IPS-20b (cell line): Measurements from ENCODE around the gene GOLPH3.
A peak's percentile ranks its signal among the peaks of the same experiment; 100 is the strongest.
"Not testable (repeated sequence)": the region's sequence is repeated elsewhere in the genome, so short reads cannot be mapped to it uniquely, and the experiment has no call there.

Source experiments
- H3K27ac ChIP-seq: one replicate; pipeline ENCODE4 v1.5.1; 2013; ENCODE audit warnings: low read length
- H3K27me3 ChIP-seq: 2 replicates; pipeline ENCODE4 v1.6.1; 2013; ENCODE audit warnings: mild to moderate bottlenecking, low read length, inconsistent platforms; ENCODE audit not compliant: insufficient read depth
- H3K36me3 ChIP-seq: 2 replicates; pipeline ENCODE4 v1.6.1; 2013; ENCODE audit warnings: low read depth, mild to moderate bottlenecking, inconsistent platforms, low read length, moderate library complexity; ENCODE audit not compliant: insufficient read depth
- H3K4me1 ChIP-seq: 2 replicates; pipeline ENCODE4 v1.6.1; 2013; ENCODE audit warnings: mild to moderate bottlenecking, control low read depth, inconsistent platforms, low read length, moderate library complexity; ENCODE audit not compliant: insufficient read depth
- H3K4me3 ChIP-seq: 2 replicates; pipeline ENCODE4 v1.5.1; 2013; ENCODE audit warnings: mild to moderate bottlenecking, low read length, inconsistent platforms
- H3K9ac ChIP-seq: 2 replicates; pipeline ENCODE4 v1.6.1; 2013; ENCODE audit warnings: low read depth, mild to moderate bottlenecking, inconsistent platforms, low read length, moderate library complexity
- H3K9me3 ChIP-seq: 2 replicates; pipeline ENCODE4 v1.6.1; 2013; ENCODE audit warnings: mild to moderate bottlenecking, low read depth, low read length, inconsistent platforms; ENCODE audit not compliant: insufficient read depth

Gene GOLPH3

DNA sequence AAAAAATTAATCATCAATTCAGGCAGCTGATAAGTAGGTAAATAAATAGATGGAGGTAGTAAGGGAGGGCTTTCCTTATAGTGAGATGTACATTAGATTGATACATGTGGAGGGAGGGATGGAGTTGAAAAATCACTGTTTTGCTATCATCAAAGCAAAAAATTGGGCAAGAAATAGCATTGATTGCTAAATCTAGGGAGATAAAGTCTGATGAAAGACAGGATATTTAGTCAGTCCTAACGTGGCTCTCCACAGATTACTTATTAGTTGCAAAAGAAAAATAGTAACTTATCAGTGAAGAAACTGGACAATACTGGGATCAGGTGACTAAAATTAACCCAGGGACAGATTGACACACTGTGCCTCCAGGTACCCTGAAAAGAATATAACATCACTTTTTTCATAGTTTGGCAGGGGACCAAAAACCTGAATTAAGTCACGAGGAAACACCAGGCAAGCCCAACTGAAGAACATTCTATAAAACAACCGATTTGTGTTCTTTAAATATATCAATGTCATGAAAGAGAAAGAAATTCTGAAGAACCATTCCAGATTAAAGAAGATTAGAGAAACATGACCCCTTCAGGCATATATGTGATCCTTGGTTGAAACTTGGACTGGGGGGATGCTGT is 27.1 kb upstream of the GOLPH3 start:
- H3K9me3 ChIP-seq: no peaks in the 10 kb centered on the region
- H3K9ac ChIP-seq: no peak overlapping the region
- H3K4me1 ChIP-seq: no peaks in the 10 kb centered on the region
- no peaks in the 10 kb centered on the region for H3K36me3 ChIP-seq
- H3K27me3 ChIP-seq: no peaks in the 10 kb centered on the region
- H3K27ac ChIP-seq: no peak overlapping the region
- H3K4me3 ChIP-seq: no peak overlapping the region

DNA sequence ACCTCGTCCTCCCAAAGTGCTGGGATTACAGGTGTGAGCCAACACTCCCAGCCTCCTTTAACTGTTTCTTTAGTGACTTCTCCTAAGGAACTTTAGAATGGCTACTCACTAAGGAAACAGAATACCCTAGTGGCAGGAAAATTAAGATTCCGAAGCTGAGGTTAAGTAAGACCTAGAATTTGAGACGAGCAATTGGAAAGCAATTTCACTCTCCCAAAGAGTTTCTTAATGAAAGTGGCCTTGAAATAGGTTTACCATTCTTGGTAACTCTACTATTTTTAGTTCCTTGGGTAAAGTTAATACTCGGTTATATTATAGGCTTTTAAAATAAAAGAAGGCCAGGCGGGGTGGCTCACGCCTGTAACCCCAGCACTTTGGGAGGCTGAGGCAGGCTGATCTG is 22.9 kb upstream of the GOLPH3 start:
- Histone ChIP-seq H3K9ac (no peak overlapping the region), H3K27ac (no peak overlapping the region), H3K4me1 (no peaks in the 10 kb centered on the region), H3K36me3 (no peaks in the 10 kb centered on the region), H3K9me3 (no peaks in the 10 kb centered on the region), H3K27me3 (no peaks in the 10 kb centered on the region), H3K4me3 (no peak overlapping the region)

DNA sequence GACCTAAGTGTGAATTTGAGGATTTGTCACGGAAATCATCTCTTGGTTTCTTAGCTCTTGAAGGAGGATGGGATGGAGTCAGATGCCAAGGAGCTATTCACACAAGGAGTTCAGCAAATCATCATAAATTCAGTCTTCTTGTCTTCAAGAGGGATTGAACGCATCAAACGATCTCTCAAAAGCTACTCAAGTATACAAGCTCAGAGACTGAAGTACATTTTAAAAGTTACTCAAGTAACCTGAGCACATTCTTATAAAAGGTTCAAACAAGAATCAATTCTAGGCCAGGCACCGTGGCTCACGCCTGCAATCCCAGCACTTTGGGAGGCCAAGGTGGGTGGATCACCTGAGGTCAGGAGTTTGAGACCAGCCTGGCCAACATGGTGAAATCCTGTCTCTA is 21.1 kb upstream of the GOLPH3 start:
- no peak overlapping the region for H3K4me3 ChIP-seq
- no peaks in the 10 kb centered on the region for H3K9me3 ChIP-seq
- H3K9ac ChIP-seq: no peak overlapping the region
- no peak overlapping the region for H3K27ac ChIP-seq
- H3K36me3 ChIP-seq: no peaks in the 10 kb centered on the region
- H3K4me1 ChIP-seq: no peaks in the 10 kb centered on the region
- H3K27me3 ChIP-seq: no peaks in the 10 kb centered on the region

DNA sequence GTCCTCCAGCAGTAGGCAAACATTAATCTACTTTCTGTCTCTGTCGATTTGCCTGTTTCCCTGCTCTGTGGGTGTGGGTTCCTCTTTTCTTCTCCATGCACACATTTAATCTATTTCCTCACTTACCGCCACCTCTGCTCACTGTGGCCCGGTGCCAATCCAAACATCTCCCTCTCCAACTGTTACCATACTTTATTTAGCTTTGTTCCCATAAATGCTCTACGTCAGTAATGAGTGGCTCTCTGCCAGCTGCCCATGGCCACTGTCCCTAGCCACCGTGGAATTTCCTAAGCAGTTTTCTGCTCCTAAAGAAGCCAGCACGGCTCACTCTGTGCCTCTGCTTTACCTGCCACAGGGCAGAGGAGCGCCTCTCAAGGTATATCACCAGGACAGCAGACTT is 19.5 kb upstream of the GOLPH3 start:
- Histone ChIP-seq H3K4me3 (no peak overlapping the region), H3K36me3 (no peaks in the 10 kb centered on the region), H3K9ac (no peak overlapping the region), H3K27me3 (no peaks in the 10 kb centered on the region), H3K27ac (no peak overlapping the region), H3K9me3 (no peaks in the 10 kb centered on the region), H3K4me1 (no peaks in the 10 kb centered on the region)

DNA sequence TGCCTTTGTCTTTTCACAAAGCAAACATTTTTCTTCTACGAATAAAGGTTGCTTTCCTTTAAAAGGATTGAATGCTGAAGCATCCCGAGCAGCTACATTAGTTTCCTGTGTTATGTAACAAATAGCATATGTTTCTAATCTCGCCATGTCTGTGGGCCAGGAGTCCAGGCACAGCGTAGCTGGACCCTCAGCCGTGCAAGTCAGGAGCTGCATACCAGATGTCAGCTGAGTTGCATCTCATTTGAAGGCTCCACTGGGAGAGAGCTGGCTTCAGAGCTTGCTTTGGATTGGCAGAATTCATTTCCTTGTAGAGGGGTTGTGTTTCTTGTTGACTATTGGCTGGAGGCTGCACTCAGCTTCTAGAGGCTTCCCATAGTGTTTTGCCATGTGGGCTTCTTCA is 16.0 kb upstream of the GOLPH3 start:
- H3K9ac ChIP-seq: no peak overlapping the region
- no peak overlapping the region for H3K27ac ChIP-seq
- no peak overlapping the region for H3K4me3 ChIP-seq

DNA sequence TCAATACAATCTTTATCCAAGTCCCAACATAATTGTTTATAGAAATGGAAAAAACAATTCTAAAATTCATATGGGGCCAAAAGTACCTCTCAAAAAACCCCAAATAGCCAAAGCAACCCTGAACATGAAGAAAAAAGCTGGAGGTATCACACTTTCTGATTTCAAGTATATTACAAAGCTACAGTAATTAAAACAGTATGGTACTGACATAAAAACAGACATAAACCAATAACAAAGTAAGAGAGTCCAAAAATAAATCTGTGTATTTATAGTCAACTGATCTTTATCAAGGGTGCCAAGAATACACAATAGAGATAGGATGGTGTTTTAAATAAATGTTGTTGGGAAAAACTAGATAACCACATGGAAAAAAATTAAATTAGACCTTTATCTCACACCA is 13.6 kb upstream of the GOLPH3 start:
- H3K9ac ChIP-seq: no peak overlapping the region
- no peaks in the 10 kb centered on the region for H3K36me3 ChIP-seq
- no peak overlapping the region for H3K4me3 ChIP-seq
- no peaks in the 10 kb centered on the region for H3K27me3 ChIP-seq
- H3K27ac ChIP-seq: no peak overlapping the region
- H3K9me3 ChIP-seq: peaks cover 6% of the 10 kb centered on the region
- no peaks in the 10 kb centered on the region for H3K4me1 ChIP-seq

More for the DNA sequence above, 16.0 kb upstream of the GOLPH3 start:
- peaks cover 6% of the 10 kb centered on the region for H3K9me3 ChIP-seq
- H3K36me3 ChIP-seq: no peaks in the 10 kb centered on the region
- H3K27me3 ChIP-seq: no peaks in the 10 kb centered on the region
- H3K4me1 ChIP-seq: no peaks in the 10 kb centered on the region

DNA sequence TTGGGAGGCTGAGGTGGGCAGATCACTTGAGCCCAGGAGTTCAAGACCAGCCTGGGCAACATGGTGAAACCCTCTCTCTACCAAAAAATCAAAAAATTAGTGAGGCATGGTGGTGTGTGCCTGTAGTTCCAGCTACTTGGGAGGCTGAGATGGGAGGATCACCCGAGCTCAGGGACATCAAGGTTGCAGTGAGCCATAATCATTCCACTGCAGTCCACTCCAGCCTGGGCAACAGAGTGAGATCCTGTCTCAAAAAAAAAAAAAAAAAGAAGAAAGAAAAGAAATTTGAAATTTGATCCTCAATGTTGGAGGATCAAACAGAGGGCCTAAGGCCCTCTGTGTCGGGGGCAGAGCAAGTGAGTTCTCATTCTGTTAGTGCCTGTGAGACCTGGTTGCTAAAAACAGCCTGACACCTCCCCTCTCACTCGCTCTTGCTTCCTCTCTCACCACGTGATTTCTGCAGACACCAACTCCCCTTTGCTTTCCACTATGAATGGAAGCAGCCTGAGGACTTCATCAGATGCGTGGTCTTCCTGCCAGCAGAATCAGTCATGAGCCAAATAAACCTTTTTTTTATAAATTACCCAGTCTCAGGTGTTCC is 8.4 kb upstream of the GOLPH3 start:
- Histone ChIP-seq H3K9ac (no peak overlapping the region), H3K27me3 (no peaks in the 10 kb centered on the region), H3K36me3 (no peaks in the 10 kb centered on the region), H3K4me3 (no peak overlapping the region), H3K9me3 (peaks cover 2% of the 10 kb centered on the region), H3K4me1 (no peaks in the 10 kb centered on the region), H3K27ac (no peak overlapping the region)

DNA sequence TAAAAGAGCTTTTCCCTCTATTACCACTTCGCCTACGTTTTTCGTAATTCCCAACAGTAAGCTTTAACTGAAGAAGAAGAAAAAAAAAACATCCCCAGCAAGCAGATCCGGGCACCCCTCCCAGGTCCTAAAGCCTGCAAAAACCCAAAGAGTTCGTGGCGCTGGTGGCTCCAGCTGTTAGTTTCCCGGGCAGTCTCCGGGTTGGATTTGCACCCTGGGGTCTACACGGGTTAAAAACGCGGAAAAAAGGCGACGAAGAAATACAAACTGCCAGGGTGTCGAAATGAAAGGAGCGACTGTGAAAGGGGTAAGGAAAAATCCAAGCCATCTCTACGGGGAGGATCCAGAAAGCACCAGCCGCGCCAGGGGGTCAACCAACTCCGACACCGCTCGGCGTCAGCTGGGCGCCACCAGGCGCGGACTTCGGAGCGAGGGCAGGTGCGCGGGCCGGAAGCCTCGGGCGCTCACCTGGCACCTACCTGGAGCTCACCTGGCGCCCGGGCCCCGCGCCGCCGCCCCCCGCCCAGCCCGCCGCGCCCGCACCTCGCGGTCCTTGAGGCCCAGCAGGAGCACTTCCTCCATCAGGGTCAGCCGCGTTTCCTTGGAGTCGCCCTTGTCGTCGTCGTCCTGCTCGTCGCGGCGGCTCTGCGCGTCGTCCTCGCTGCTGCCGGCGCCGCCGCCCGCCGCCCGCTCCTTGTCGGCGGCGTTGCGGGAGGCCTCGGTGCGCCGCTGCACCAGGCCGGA is 680 bp downstream of the GOLPH3 start:
- H3K36me3 ChIP-seq: peaks cover 32% of the 10 kb centered on the region

DNA sequence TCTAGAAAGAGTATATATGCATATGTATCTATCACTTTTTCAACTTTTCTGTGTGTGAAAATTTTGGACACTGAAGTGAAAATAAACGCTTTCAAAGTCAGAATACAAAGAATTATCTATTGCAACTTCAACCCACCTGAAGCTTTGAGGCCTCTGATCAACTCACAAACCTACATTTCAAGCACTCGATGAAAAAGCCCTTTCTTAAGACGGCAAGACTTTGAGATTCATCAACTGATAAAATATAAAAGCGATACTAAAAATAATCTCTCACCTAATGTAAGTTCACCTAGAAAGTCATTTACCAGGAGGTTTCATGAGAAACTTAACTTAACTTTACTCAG is 1.2 kb downstream of the GOLPH3 start:
- H3K9me3 ChIP-seq: no peaks in the 10 kb centered on the region

More for the DNA sequence above, 680 bp downstream of the GOLPH3 start:
- Histone ChIP-seq H3K27me3 (no peaks in the 10 kb centered on the region), H3K4me3 (peak overlapping the region; percentile 92), H3K9ac (peak overlapping the region; percentile 98), H3K9me3 (no peaks in the 10 kb centered on the region), H3K4me1 (peaks cover 3% of the 10 kb centered on the region; the same call in 1 of the 2 replicates), H3K27ac (peak overlapping the region; percentile 74)

DNA sequence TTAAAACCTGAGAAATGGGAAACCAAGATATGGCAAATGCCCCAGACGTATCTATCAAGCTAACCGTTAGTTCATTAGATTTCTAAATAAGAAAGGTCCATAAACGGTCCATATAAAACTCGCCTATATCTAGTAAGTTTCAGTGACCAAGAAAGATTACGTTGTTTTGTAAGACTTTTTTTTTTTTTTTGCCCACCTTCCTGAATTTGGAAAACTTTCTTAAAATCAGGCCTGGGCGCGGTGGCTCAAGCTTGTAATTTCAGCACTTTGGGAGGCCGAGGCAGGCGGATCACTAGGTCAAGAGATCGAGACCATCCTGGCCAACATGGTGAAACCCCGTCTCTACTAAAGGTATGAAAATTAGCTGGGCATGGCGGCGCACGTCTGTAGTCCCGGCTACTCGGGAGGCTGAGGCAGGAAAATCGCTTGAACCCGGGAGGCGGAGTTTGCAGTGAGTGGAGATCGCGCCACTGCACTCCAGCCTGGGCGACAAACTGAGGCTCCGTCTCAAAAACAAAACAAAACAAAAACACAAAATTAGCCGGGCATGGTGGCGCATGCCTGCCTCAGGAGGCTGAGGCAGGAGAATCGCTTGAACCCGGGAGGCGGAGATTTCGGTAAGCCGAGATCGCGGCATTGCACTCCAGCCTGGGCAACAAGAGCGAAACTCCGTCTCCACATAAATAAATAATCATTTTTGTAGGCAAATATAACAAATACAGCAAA is 1.8 kb downstream of the GOLPH3 start:
- Histone ChIP-seq H3K9ac (peak overlapping the region; percentile 98), H3K4me3 (peak overlapping the region; percentile 92), H3K36me3 (peaks cover 43% of the 10 kb centered on the region)
- H3K9me3 ChIP-seq, H3K27me3 ChIP-seq, H3K27ac ChIP-seq, H3K4me1 ChIP-seq: not testable (repeated sequence)

More for the DNA sequence above, 1.2 kb downstream of the GOLPH3 start:
- H3K4me3 ChIP-seq: peak overlapping the region; percentile 92
- H3K27me3 ChIP-seq: no peaks in the 10 kb centered on the region
- H3K27ac ChIP-seq: no peak overlapping the region
- H3K36me3 ChIP-seq: peaks cover 37% of the 10 kb centered on the region
- peaks cover 3% of the 10 kb centered on the region; the same call in 1 of the 2 replicates for H3K4me1 ChIP-seq
- peak overlapping the region; percentile 98 for H3K9ac ChIP-seq

DNA sequence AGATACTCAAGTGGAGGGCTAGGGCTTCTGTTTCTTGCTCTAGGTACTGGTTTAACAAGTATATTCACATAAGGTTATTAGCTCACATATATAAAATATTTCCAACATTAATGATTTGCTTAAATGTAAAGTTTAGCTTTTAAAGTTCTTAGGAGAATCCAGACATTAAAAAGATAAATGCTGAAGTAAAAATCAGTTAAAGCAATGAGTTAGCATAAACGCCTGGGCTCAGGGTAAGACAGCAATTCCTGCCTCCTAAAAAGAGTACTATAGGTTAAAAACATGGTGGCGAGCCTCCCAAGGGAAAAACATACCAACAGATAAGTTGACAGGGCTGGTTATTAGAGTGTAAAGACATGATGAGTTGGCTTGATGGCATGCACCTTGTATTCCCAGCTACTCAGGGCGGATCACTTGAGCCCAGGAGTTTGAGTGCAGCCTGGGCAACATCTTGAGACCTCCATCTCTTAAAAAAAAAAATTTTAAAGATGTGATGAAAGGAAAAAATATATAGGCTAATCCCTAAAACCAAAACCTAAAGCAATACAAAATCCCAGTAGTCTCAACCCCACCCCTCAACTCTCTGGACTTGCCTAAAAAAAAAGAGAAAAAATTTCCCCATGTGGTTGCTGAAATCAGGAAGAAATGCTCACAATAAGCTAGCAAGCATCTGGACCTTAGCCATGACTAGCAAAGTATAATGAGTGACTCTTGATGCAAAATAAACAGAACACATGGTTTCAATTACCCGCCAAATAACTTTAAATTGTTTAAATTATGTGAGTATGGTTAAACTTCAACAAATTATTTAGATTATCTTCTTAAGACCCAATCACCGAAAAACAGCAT is 3.6 kb downstream of the GOLPH3 start:
- no peak overlapping the region for H3K9ac ChIP-seq
- H3K4me1 ChIP-seq: peaks cover 3% of the 10 kb centered on the region; the same call in 1 of the 2 replicates
- peaks cover 61% of the 10 kb centered on the region for H3K36me3 ChIP-seq
- no peaks in the 10 kb centered on the region for H3K9me3 ChIP-seq
- H3K27ac ChIP-seq: no peak overlapping the region
- H3K4me3 ChIP-seq: peak overlapping the region; percentile 16; the same call in 1 of the 2 replicates
- no peaks in the 10 kb centered on the region for H3K27me3 ChIP-seq
